Measurements from ENCODE around the gene PODNL1. TPM values are rescaled to one million over a fixed set of nuclear protein-coding genes. Genes with fewer than 3 reads are reported as not detected.

PODNL1 gene
- total and polyA plus RNA-seq, 2 of the 8 experiments (the other 6 are each of a cell fraction or from before 2014, with no cell fraction given), result 1.0 to 1.5 TPM

- no peak overlapping the region for H3K4me2 ChIP-seq (ENCODE audit: insufficient read depth in 1 of 2, low read depth in 2 of 2, low read length in 2 of 2)
- H3K14ac ChIP-seq (ENCODE audit: insufficient read length), result no peak overlapping the region
- no peaks in the 10 kb centered on the region for H3K79me2 ChIP-seq (ENCODE audit: control insufficient read depth in 1 of 2, insufficient read depth in 2 of 2, low read length in 2 of 2)
- H3K4me3 ChIP-seq (ENCODE audit: extremely low read depth in 1 of 4, insufficient read depth in 2 of 4, low read depth in 3 of 4, low read length in 4 of 4), result no peak overlapping the region
- no peak overlapping the region for H3K27ac ChIP-seq (ENCODE audit: low read depth, low read length)
- no peak overlapping the region for H2BK12ac ChIP-seq (ENCODE audit: low read depth, low read length)
- H3K79me1 ChIP-seq (ENCODE audit: low read depth, low read length), result no peaks in the 10 kb centered on the region
- no peak overlapping the region for H2AK5ac ChIP-seq (ENCODE audit: low read depth, low read length)
- H3K23me2 ChIP-seq (ENCODE audit: low read depth, low read length), result no peaks in the 10 kb centered on the region
- no peaks in the 10 kb centered on the region for H3K4me1 ChIP-seq (replicated peaks in 1 of 4; ENCODE audit: control insufficient read depth in 3 of 4, insufficient read depth in 4 of 4, low read length in 3 of 4)
- no peak overlapping the region for H4K5ac ChIP-seq (ENCODE audit: insufficient read length, low read depth, low read length)
- no peaks in the 10 kb centered on the region for H3K9me3 ChIP-seq (ENCODE audit: insufficient read depth in 2 of 2, low read depth in 1 of 2, low read length in 1 of 2)
- FAIRE-seq (no peak), DNase-seq (ENCODE audit: low read depth in 1 of 2, low spot score in 2 of 2) (no peak)
- H4K20me1 ChIP-seq (replicated peaks in 1 of 2; ENCODE audit: control insufficient read depth in 1 of 2, insufficient read depth in 2 of 2, low read length in 2 of 2), result no peaks in the 10 kb centered on the region
- no peaks in the 10 kb centered on the region for H3K36me3 ChIP-seq (ENCODE audit: control insufficient read depth in 2 of 4, insufficient read depth in 4 of 4, low read length in 3 of 4)
- TF ChIP-seq POLR2A (IDR thresholded peaks at IDR 0.05; ENCODE audit: control extremely low read depth in 1 of 2, low read depth in 2 of 2, low read length in 2 of 2) (no peak), HDAC2 (IDR thresholded peaks at IDR 0.05; ENCODE audit: borderline replicate concordance in 1 of 2, low read depth in 2 of 2, low read length in 2 of 2) (no peak), PHF8 (conservative IDR thresholded peaks at IDR 0.05; ENCODE audit: low read depth, low read length) (no peak), TEAD4 (IDR thresholded peaks at IDR 0.05; ENCODE audit: low read depth, low read length) (no peak), CHD2 (IDR thresholded peaks at IDR 0.05; ENCODE audit: low read length) (no peak), SUZ12 (IDR thresholded peaks at IDR 0.05; ENCODE audit: low read length) (no peak)
- CTCF ChIA-PET (ENCODE audit: partially characterized antibody), result interaction anchor here (0.9 to 1.8 kb wide), 5 partner anchors 9 to 122 kb away, joined by 3 to 4 read pairs (median 3); partner anchors contain the start of gene NANOS3
- no peak overlapping the region for H2BK15ac ChIP-seq (ENCODE audit: low read length)
- no peak overlapping the region for H2AFZ ChIP-seq (ENCODE audit: low read length)
- H3K27me3 ChIP-seq (replicated peaks in 1 of 4; ENCODE audit: control insufficient read depth in 3 of 4, extremely low read depth in 1 of 4, insufficient read depth in 3 of 4, low read length in 3 of 4), result peaks cover 0 to 1% (median 0%) of the 10 kb centered on the region in 4 experiments; a peak in 1 of 7 replicates
- POLR2A ChIA-PET (ENCODE audit: partially characterized antibody), result interaction anchor here (1.2 kb wide), 1 partner anchor 11 kb away, joined by 4 read pairs; no protein-coding TSS in a partner anchor
- WGBS, 2 experiments (ENCODE audit: extremely low coverage in 1 of 2, insufficient coverage in 1 of 2, insufficient read length in 1 of 2, insufficient replicate concordance in 2 of 2, low coverage in 1 of 2, low lambda C conversion rate in 2 of 2, missing lambda C conversion rate in 1 of 2), result 89% methylated on average over 5 of the region's 5 CpGs; no CpG with 5 or more reads in 1 of the 2 experiments
- H3K18ac ChIP-seq (ENCODE audit: extremely low read depth, low read length), result no peak overlapping the region
- no peak overlapping the region for H2BK20ac ChIP-seq (ENCODE audit: low read length)
- H3K23ac ChIP-seq (ENCODE audit: insufficient read length), result no peak overlapping the region
- H4K8ac ChIP-seq (ENCODE audit: extremely low read depth, insufficient read depth, low read length), result no peak overlapping the region
- no peak overlapping the region for H4K91ac ChIP-seq (replicated peaks; ENCODE audit: insufficient read length, low read length)
- no peak overlapping the region for H3K56ac ChIP-seq (replicated peaks; ENCODE audit: insufficient read length, low read depth, low read length)
- no peak overlapping the region for H3K4ac ChIP-seq (replicated peaks; ENCODE audit: insufficient read length, low read depth, low read length)
- H2BK120ac ChIP-seq (replicated peaks; ENCODE audit: low read depth, low read length), result no peak overlapping the region
- no peak overlapping the region for H2BK5ac ChIP-seq (ENCODE audit: low read depth, low read length)
- H3K9ac ChIP-seq (replicated peaks in 1 of 4; ENCODE audit: extremely low read depth in 1 of 4, low read depth in 3 of 4, low read length in 3 of 4), result no peak overlapping the region
These were observed 38.2 kb downstream of the PODNL1 start for GRCh38 chr19:13899912-13900584.

Measured in H1 (cell line).